H9 (cell line): Measurements from ENCODE around the gene GSKIP. TPM values are rescaled to one million over a fixed set of nuclear protein-coding genes. Genes with fewer than 3 reads are reported as not detected.
A peak's percentile ranks its signal among the peaks of the same experiment; 100 is the strongest.

Experiments used
- DNase-seq: peaks from one replicate; pipeline ENCODE4 v3.0.0-alpha.2; 2017
- H2AFZ ChIP-seq: one replicate; pipeline ENCODE4 v1.6.1; 2013; ENCODE audit warnings: mild to moderate bottlenecking, low read length, control low read depth, moderate library complexity
- H2AK5ac ChIP-seq: 2 replicates; pipeline ENCODE4 v1.6.1; 2013; ENCODE audit warnings: low read length, control low read depth, mixed read lengths; ENCODE audit not compliant: insufficient read length
- H2BK120ac ChIP-seq: one replicate; pipeline ENCODE4 v1.6.1; 2013; ENCODE audit warnings: low read depth, mild to moderate bottlenecking, low read length, control low read depth, inconsistent platforms; ENCODE audit not compliant: poor library complexity, severe bottlenecking
- H2BK12ac ChIP-seq: 2 replicates; pipeline ENCODE4 v1.6.1; 2013; ENCODE audit warnings: low read length, control low read depth, mixed read lengths, low read depth; ENCODE audit not compliant: insufficient read length
- H2BK15ac ChIP-seq: 2 replicates; pipeline ENCODE4 v1.6.1; 2013; ENCODE audit warnings: low read depth, low read length, control low read depth
- H2BK20ac ChIP-seq: one replicate; pipeline ENCODE4 v1.6.1; 2013; ENCODE audit warnings: low read depth, mild to moderate bottlenecking, low read length, control low read depth, inconsistent platforms; ENCODE audit not compliant: poor library complexity, severe bottlenecking
- H2BK5ac ChIP-seq: 2 replicates; pipeline ENCODE4 v1.6.1; 2013; ENCODE audit warnings: low read length, control low read depth, mixed read lengths; ENCODE audit not compliant: insufficient read length
- H3K14ac ChIP-seq: 2 replicates; pipeline ENCODE4 v1.6.1; 2013; ENCODE audit warnings: low read length, control low read depth; ENCODE audit not compliant: insufficient read depth
- H3K18ac ChIP-seq: 2 replicates; pipeline ENCODE4 v1.6.1; 2013; ENCODE audit warnings: low read depth, mild to moderate bottlenecking, mixed read lengths, low read length, control low read depth; ENCODE audit not compliant: insufficient read length
- H3K23ac ChIP-seq: 2 replicates; pipeline ENCODE4 v1.6.1; 2013; ENCODE audit warnings: low read length, control low read depth, mixed read lengths, low read depth; ENCODE audit not compliant: insufficient read length
- H3K23me2 ChIP-seq: 2 replicates; pipeline ENCODE4 v1.6.1; 2013; ENCODE audit warnings: low read depth, mild to moderate bottlenecking, mixed read lengths, low read length, control low read depth; ENCODE audit not compliant: insufficient read length, poor library complexity, severe bottlenecking
- H3K27ac ChIP-seq: 2 replicates; pipeline ENCODE4 v1.5.1; 2013; ENCODE audit warnings: low read length, control low read depth, mixed read lengths, low read depth; ENCODE audit not compliant: insufficient read length
- H3K27me3 ChIP-seq: 2 replicates; pipeline ENCODE4 v1.6.1; 2013; ENCODE audit warnings: low read length, control low read depth, inconsistent platforms; ENCODE audit not compliant: insufficient read depth
- H3K4ac ChIP-seq: 2 replicates; pipeline ENCODE4 v1.6.1; 2013; ENCODE audit warnings: low read depth, mild to moderate bottlenecking, control low read depth, inconsistent platforms, low read length, moderate library complexity
- H3K4me1 ChIP-seq: 2 replicates; pipeline ENCODE4 v1.6.1; 2013; ENCODE audit warnings: low read length, control low read depth, inconsistent platforms; ENCODE audit not compliant: insufficient read depth
- H3K4me2 ChIP-seq: 2 replicates; pipeline ENCODE4 v1.6.1; 2013; ENCODE audit warnings: low read length, control low read depth, mixed read lengths; ENCODE audit not compliant: insufficient read length, insufficient read depth
- H3K56ac ChIP-seq: 2 replicates; pipeline ENCODE4 v1.6.1; 2013; ENCODE audit warnings: low read depth, mild to moderate bottlenecking, mixed read lengths, low read length, control low read depth; ENCODE audit not compliant: insufficient read length
- H3K79me1 ChIP-seq: 2 replicates; pipeline ENCODE4 v1.6.1; 2013; ENCODE audit warnings: low read depth, mild to moderate bottlenecking, moderate library complexity, low read length, control low read depth, inconsistent platforms; ENCODE audit not compliant: insufficient read depth, poor library complexity, severe bottlenecking
- H3K79me2 ChIP-seq: 2 replicates; pipeline ENCODE4 v1.6.1; 2013; ENCODE audit warnings: low read length, control low read depth, inconsistent platforms; ENCODE audit not compliant: insufficient read depth
- H3K9ac ChIP-seq: 2 replicates; pipeline ENCODE4 v1.6.1; 2013; ENCODE audit warnings: low read length, control low read depth, mixed read lengths; ENCODE audit not compliant: insufficient read length; ENCODE audit errors: extremely low read depth
- H3K9me3 ChIP-seq: one replicate; pipeline ENCODE4 v1.6.1; 2013; ENCODE audit warnings: low read depth, low read length, inconsistent platforms; ENCODE audit not compliant: control insufficient read depth
- H3T11ph ChIP-seq: one replicate; pipeline ENCODE4 v1.6.1; 2013; ENCODE audit warnings: mild to moderate bottlenecking, low read length, control low read depth, inconsistent platforms
- H4K20me1 ChIP-seq: one replicate; pipeline ENCODE4 v1.6.1; 2013; ENCODE audit not compliant: control insufficient read depth, insufficient read length, insufficient read depth
- H4K5ac ChIP-seq: 2 replicates; pipeline ENCODE4 v1.6.1; 2013; ENCODE audit warnings: low read depth, mild to moderate bottlenecking, mixed read lengths, low read length, control low read depth; ENCODE audit not compliant: insufficient read length
- H4K8ac ChIP-seq: replicated peaks from 2 replicates; pipeline ENCODE4 v1.6.1; 2013; ENCODE audit warnings: low read length, control low read depth, mixed read lengths, low read depth; ENCODE audit not compliant: insufficient read length
- H4K91ac ChIP-seq: 2 replicates; pipeline ENCODE4 v1.6.1; 2013; ENCODE audit warnings: low read depth, mild to moderate bottlenecking, moderate library complexity, mixed read lengths, low read length, control low read depth; ENCODE audit not compliant: insufficient read length
- H3K27ac Mint-ChIP-seq, 3 experiments: 2 replicates in 2 of 3; 3 replicates in 1 of 3; pipeline ENCODE4 v1.8.0; 2020 to 2021; ENCODE audit warnings: mixed read lengths in 3 of 3, mild to moderate bottlenecking in 1 of 3, moderate library complexity in 1 of 3
- H3K27me3 Mint-ChIP-seq: 2 replicates; pipeline ENCODE4 v1.8.0; 2021; ENCODE audit warnings: low read depth, mild to moderate bottlenecking, moderate library complexity, mixed read lengths
- H3K36me3 Mint-ChIP-seq, 3 experiments: 2 replicates in 2 of 3; 3 replicates in 1 of 3; pipeline ENCODE4 v1.8.0; 2020 to 2021; ENCODE audit warnings: low read depth in 3 of 3, mixed read lengths in 3 of 3; ENCODE audit not compliant: insufficient read depth in 1 of 3
- H3K4me1 Mint-ChIP-seq, 2 experiments: 2 replicates each; pipeline ENCODE4 v1.8.0; 2020; ENCODE audit warnings: mixed read lengths in 2 of 2
- H3K4me3 Mint-ChIP-seq, 2 experiments: 2 replicates in 1 of 2; 3 replicates in 1 of 2; pipeline ENCODE4 v1.8.0; 2020 to 2021; ENCODE audit warnings: mild to moderate bottlenecking in 2 of 2, mixed read lengths in 2 of 2, moderate library complexity in 1 of 2
- H3K9me3 Mint-ChIP-seq, 2 experiments: 2 replicates in 1 of 2; 3 replicates in 1 of 2; pipeline ENCODE4 v1.8.0; 2020; ENCODE audit warnings: mild to moderate bottlenecking in 2 of 2, mixed read lengths in 2 of 2, moderate library complexity in 1 of 2
- CTCF ChIP-seq: fragments of 200-600 bp; sonication (generic); conservative IDR thresholded peaks from 3 replicates; pipeline ENCODE4 v1.8.0; 2021; ENCODE audit warnings: antibody characterized with exemption, mild to moderate bottlenecking
- WGBS: extraction: QIAGEN DNeasy Blood & Tissue Kit; methylation state at CpG from one replicate; pipeline ENCODE4 v1.1.7; 2013; ENCODE audit warnings: missing lambda C conversion rate, low lambda C conversion rate, mixed read lengths; ENCODE audit not compliant: insufficient read length; ENCODE audit errors: extremely low coverage; 5-methylcytosine and 5-hydroxymethylcytosine counted together
- total RNA-seq: library from RNA; stranded (reverse); gene quantifications from 2 replicates; pipeline ENCODE4 v1.2.1, GENCODE V29; 2021

Gene GSKIP
- total RNA-seq, 1 experiment from 2014 or later: 28.6 TPM

- no peaks in the 10 kb centered on the region; the same call in 1 of the 2 replicates for H3K4me1 ChIP-seq
- H3K9ac ChIP-seq: no peak overlapping the region
- H3K4me3 Mint-ChIP-seq: no peak overlapping the region; a peak in 1 of 5 replicates
- no peak overlapping the region for H3K14ac ChIP-seq
- H3K27me3 ChIP-seq: peaks cover 3% of the 10 kb centered on the region; the same call in 1 of the 2 replicates
- no peak overlapping the region for H2BK120ac ChIP-seq
- H3T11ph ChIP-seq: no peak overlapping the region
- no peak overlapping the region for H3K4me2 ChIP-seq
- H3K4ac ChIP-seq: no peak overlapping the region
- WGBS: no CpG with 5 or more reads among the region's 7 CpGs
- H2AFZ ChIP-seq: no peak overlapping the region
- H3K36me3 Mint-ChIP-seq: no peaks in the 10 kb centered on the region
- no peak for DNase-seq
- no peak overlapping the region for H4K91ac ChIP-seq
- no peak overlapping the region for H2BK20ac ChIP-seq
- no peaks in the 10 kb centered on the region for H4K20me1 ChIP-seq
- H4K8ac ChIP-seq: no peak overlapping the region
- no peak overlapping the region for H4K5ac ChIP-seq
- H3K79me2 ChIP-seq: no peaks in the 10 kb centered on the region
- H2BK15ac ChIP-seq: no peak overlapping the region
- TF ChIP-seq CTCF: peak; percentile 18; the same call in 1 of the 3 replicates
- no peaks in the 10 kb centered on the region for H3K9me3 Mint-ChIP-seq
- no peak overlapping the region for H3K27ac Mint-ChIP-seq
- peaks cover 9 to 10% of the 10 kb centered on the region in 2 experiments; a peak in 3 of 4 replicates for H3K4me1 Mint-ChIP-seq
- no peak overlapping the region for H2BK5ac ChIP-seq
- H2BK12ac ChIP-seq: no peak overlapping the region
- H3K27me3 Mint-ChIP-seq: peaks cover 31% of the 10 kb centered on the region
- no peak overlapping the region for H3K23ac ChIP-seq
- no peaks in the 10 kb centered on the region for H3K79me1 ChIP-seq
- H3K9me3 ChIP-seq: no peaks in the 10 kb centered on the region
- no peak overlapping the region for H3K56ac ChIP-seq
- H3K27ac ChIP-seq: no peak overlapping the region
- no peak overlapping the region for H3K18ac ChIP-seq
- H3K23me2 ChIP-seq: peaks cover 6% of the 10 kb centered on the region
- no peak overlapping the region for H2AK5ac ChIP-seq
Measured at GRCh38 chr14:96394047-96394815, 30.9 kb downstream of the GSKIP start.
